Activated CD4-positive, alpha-beta T cell treated with anti-CD3 and anti-CD28 coated beads, Interleukin-2, amount 10 ng/mL, durations not matched to agents 7 days and 5 days (primary cell): ENCODE results near the gene UBTD1. TPM values are rescaled to one million over a fixed set of nuclear protein-coding genes. Genes with fewer than 3 reads are reported as not detected.

Experiments
- CTCF ChIA-PET: fragments of 350-600 bp; sonication (Branson Sonifier 250); formaldehyde crosslinking; loops from one replicate; lab custom pipeline; 2021; ENCODE audit warnings: antibody characterized with exemption; lab: Charles Lee
- POLR2A ChIA-PET: fragments of 350-600 bp; sonication (Branson Sonifier 250); formaldehyde crosslinking; loops from one replicate; lab custom pipeline; 2021; ENCODE audit warnings: antibody characterized with exemption; lab: Charles Lee
- DNase-seq: peaks from one replicate; pipeline ENCODE4 v3.0.0-alpha.2; 2020
- H3K27ac Mint-ChIP-seq: one replicate; pipeline ENCODE4 v1.8.0; 2021; ENCODE audit warnings: mild to moderate bottlenecking, moderate library complexity, mixed read lengths
- H3K27me3 Mint-ChIP-seq: one replicate; pipeline ENCODE4 v1.8.0; 2021; ENCODE audit warnings: mixed read lengths
- H3K36me3 Mint-ChIP-seq: one replicate; pipeline ENCODE4 v1.8.0; 2021; ENCODE audit warnings: low read depth, mixed read lengths
- H3K4me1 Mint-ChIP-seq: one replicate; pipeline ENCODE4 v1.8.0; 2021; ENCODE audit warnings: mixed read lengths
- H3K4me3 Mint-ChIP-seq: one replicate; pipeline ENCODE4 v1.8.0; 2021; ENCODE audit warnings: mild to moderate bottlenecking, moderate library complexity, mixed read lengths
- H3K9me3 Mint-ChIP-seq: one replicate; pipeline ENCODE4 v1.8.0; 2021; ENCODE audit warnings: mixed read lengths
- total RNA-seq, 2 experiments: library from RNA; stranded (reverse); gene quantifications; one replicate each; pipeline ENCODE4 v1.2.3, GENCODE V29; 2021

UBTD1 gene
- total RNA-seq, 2 experiments from 2014 or later: 0.50 to 0.72 TPM

GRCh38 chr10:97506199-97506991, 7.7 kb downstream of the UBTD1 start:
- Mint-ChIP-seq H3K27ac (no peak overlapping the region), H3K4me3 (no peak overlapping the region), H3K36me3 (no peaks in the 10 kb centered on the region), H3K4me1 (no peaks in the 10 kb centered on the region), H3K27me3 (peaks cover 15% of the 10 kb centered on the region), H3K9me3 (no peaks in the 10 kb centered on the region)
- CTCF ChIA-PET: no interaction called here
- POLR2A ChIA-PET: no interaction called here
- no peak for DNase-seq

GRCh38 chr10:97508342-97508741, 9.6 kb downstream of the UBTD1 start:
- no peak overlapping the region for H3K27ac Mint-ChIP-seq
- H3K36me3 Mint-ChIP-seq: no peaks in the 10 kb centered on the region
- POLR2A ChIA-PET: no interaction called here
- no peaks in the 10 kb centered on the region for H3K9me3 Mint-ChIP-seq
- no peak for DNase-seq
- H3K27me3 Mint-ChIP-seq: peaks cover 4% of the 10 kb centered on the region
- H3K4me3 Mint-ChIP-seq: no peak overlapping the region
- CTCF ChIA-PET: no interaction called here
- no peaks in the 10 kb centered on the region for H3K4me1 Mint-ChIP-seq

GRCh38 chr10:97509120-97509680, 10.5 kb downstream of the UBTD1 start:
- POLR2A ChIA-PET: no interaction called here

GRCh38 chr10:97510686-97511085, 12.0 kb downstream of the UBTD1 start:
- Mint-ChIP-seq H3K27ac (no peak overlapping the region), H3K9me3 (no peaks in the 10 kb centered on the region), H3K4me1 (no peaks in the 10 kb centered on the region), H3K27me3 (peaks cover 7% of the 10 kb centered on the region), H3K36me3 (no peaks in the 10 kb centered on the region), H3K4me3 (no peak overlapping the region)
- no peak for DNase-seq
- POLR2A ChIA-PET: interaction anchor here (0.6 kb wide), 1 partner anchor 41 kb away, joined by 4 read pairs; no protein-coding TSS in a partner anchor
- CTCF ChIA-PET: interaction anchor here (0.8 to 1.7 kb wide), 3 partner anchors 11 to 24 kb away, joined by 3 to 4 read pairs (median 3); partner anchors contain the start of gene UBTD1

More at GRCh38 chr10:97509120-97509680, 10.5 kb downstream of the UBTD1 start:
- Mint-ChIP-seq H3K27me3 (peaks cover 5% of the 10 kb centered on the region), H3K4me3 (no peak overlapping the region), H3K4me1 (no peaks in the 10 kb centered on the region), H3K27ac (no peak overlapping the region), H3K36me3 (no peaks in the 10 kb centered on the region), H3K9me3 (no peaks in the 10 kb centered on the region)
- DNase-seq: no peak
- CTCF ChIA-PET: interaction anchor here (1.1 to 1.7 kb wide), 3 partner anchors 13 to 34 kb away, joined by 3 to 4 read pairs (median 3); no protein-coding TSS in a partner anchor

GRCh38 chr10:97511711-97512440, 13.2 kb downstream of the UBTD1 start:
- Mint-ChIP-seq H3K4me3 (no peak overlapping the region), H3K9me3 (no peaks in the 10 kb centered on the region), H3K27me3 (peaks cover 4% of the 10 kb centered on the region), H3K4me1 (no peaks in the 10 kb centered on the region), H3K36me3 (no peaks in the 10 kb centered on the region), H3K27ac (no peak overlapping the region)
- POLR2A ChIA-PET: no interaction called here
- DNase-seq: no peak
- CTCF ChIA-PET: interaction anchor here (0.6 to 1.7 kb wide), 2 partner anchors 9 to 171 kb away, joined by 4 to 7 read pairs; no protein-coding TSS in a partner anchor

- Mint-ChIP-seq H3K27ac (no peak overlapping the region), H3K4me1 (no peaks in the 10 kb centered on the region), H3K4me3 (no peak overlapping the region), H3K27me3 (peaks cover 4% of the 10 kb centered on the region), H3K9me3 (no peaks in the 10 kb centered on the region), H3K36me3 (no peaks in the 10 kb centered on the region)
- POLR2A ChIA-PET: no interaction called here
- DNase-seq: no peak
- CTCF ChIA-PET: interaction anchor here (1.3 to 1.7 kb wide), 2 partner anchors 10 to 21 kb away, joined by 3 to 7 read pairs; no protein-coding TSS in a partner anchor
Measured at GRCh38 chr10:97512993-97513392, 14.3 kb downstream of the UBTD1 start.

- no peak for DNase-seq
- no peaks in the 10 kb centered on the region for H3K4me1 Mint-ChIP-seq
- no peaks in the 10 kb centered on the region for H3K36me3 Mint-ChIP-seq
- peaks cover 10% of the 10 kb centered on the region for H3K27me3 Mint-ChIP-seq
- H3K9me3 Mint-ChIP-seq: no peaks in the 10 kb centered on the region
- H3K4me3 Mint-ChIP-seq: no peak overlapping the region
- no peak overlapping the region for H3K27ac Mint-ChIP-seq
- CTCF ChIA-PET: interaction anchor here (0.7 to 1.7 kb wide), 4 partner anchors 15 to 142 kb away, joined by 3 to 7 read pairs (median 4); partner anchors contain the start of gene UBTD1
- POLR2A ChIA-PET: no interaction called here
Measured at GRCh38 chr10:97514344-97514743, 15.6 kb downstream of the UBTD1 start.

- Mint-ChIP-seq H3K4me3 (no peak overlapping the region), H3K4me1 (no peaks in the 10 kb centered on the region), H3K36me3 (no peaks in the 10 kb centered on the region), H3K27ac (no peak overlapping the region), H3K27me3 (peaks cover 14% of the 10 kb centered on the region), H3K9me3 (no peaks in the 10 kb centered on the region)
- ChIA-PET CTCF (interaction anchor here (0.8 to 1.7 kb wide), 5 partner anchors 16 to 56 kb away, joined by 3 to 7 read pairs (median 4); partner anchors contain the start of gene UBTD1), POLR2A (no interaction called here)
- no peak for DNase-seq
Measured at GRCh38 chr10:97515271-97515978, 16.7 kb downstream of the UBTD1 start.

- no peak overlapping the region for H3K27ac Mint-ChIP-seq
- H3K27me3 Mint-ChIP-seq: peaks cover 14% of the 10 kb centered on the region
- no peaks in the 10 kb centered on the region for H3K36me3 Mint-ChIP-seq
- H3K9me3 Mint-ChIP-seq: no peaks in the 10 kb centered on the region
- POLR2A ChIA-PET: no interaction called here
- H3K4me3 Mint-ChIP-seq: no peak overlapping the region
- no peak for DNase-seq
- H3K4me1 Mint-ChIP-seq: no peaks in the 10 kb centered on the region
- CTCF ChIA-PET: interaction anchor here (0.6 to 1.6 kb wide), 3 partner anchors 12 to 277 kb away, joined by 3 read pairs; no protein-coding TSS in a partner anchor
Measured at GRCh38 chr10:97517096-97517750, 18.5 kb downstream of the UBTD1 start.

- POLR2A ChIA-PET: no interaction called here
- CTCF ChIA-PET: interaction anchor here (0.6 to 1.6 kb wide), 2 partner anchors 51 to 278 kb away, joined by 3 read pairs; no protein-coding TSS in a partner anchor
- H3K4me3 Mint-ChIP-seq: no peak overlapping the region
Measured at GRCh38 chr10:97517778-97518300, 19.1 kb downstream of the UBTD1 start.

GRCh38 chr10:97518301-97519043, 19.7 kb downstream of the UBTD1 start:
- Mint-ChIP-seq H3K27me3 (peaks cover 13% of the 10 kb centered on the region), H3K9me3 (no peaks in the 10 kb centered on the region), H3K4me1 (no peaks in the 10 kb centered on the region), H3K27ac (no peak overlapping the region), H3K4me3 (no peak overlapping the region), H3K36me3 (no peaks in the 10 kb centered on the region)
- ChIA-PET CTCF (interaction anchor here (1.6 kb wide), 1 partner anchor 50 kb away, joined by 3 read pairs; no protein-coding TSS in a partner anchor), POLR2A (no interaction called here)
- no peak for DNase-seq

More at GRCh38 chr10:97517778-97518300, 19.1 kb downstream of the UBTD1 start:
- H3K36me3 Mint-ChIP-seq: no peaks in the 10 kb centered on the region
- DNase-seq: no peak
- no peaks in the 10 kb centered on the region for H3K4me1 Mint-ChIP-seq
- peaks cover 14% of the 10 kb centered on the region for H3K27me3 Mint-ChIP-seq
- H3K27ac Mint-ChIP-seq: no peak overlapping the region
- H3K9me3 Mint-ChIP-seq: no peaks in the 10 kb centered on the region
